Sigmoid colon (tissue), 4 donors: ENCODE data around the gene CD247.

ENCODE experiments used
- CTCF ChIP-seq, 4 experiments: fragments of 450-650 bp in 3 of 4; fragments of 200-600 bp in 1 of 4; IDR thresholded peaks; one replicate each; pipeline ENCODE4 v1.5.1; 2016 to 2019; ENCODE audit warnings: antibody characterized with exemption in 4 of 4, mild to moderate bottlenecking in 3 of 4, moderate library complexity in 2 of 4
- POLR2A ChIP-seq, 2 donors: fragments of 450-650 bp; IDR thresholded peaks; one replicate each; pipeline ENCODE4 v1.6.1; 2016; ENCODE audit warnings: antibody characterized with exemption in 2 of 2, mild to moderate bottlenecking in 2 of 2, moderate library complexity in 2 of 2
- POLR2AphosphoS5 ChIP-seq, 4 donors: sonication (generic); formaldehyde crosslinking; IDR thresholded peaks; one replicate each; pipeline ENCODE4 v1.6.1; 2017; ENCODE audit warnings: antibody characterized with exemption in 4 of 4

GRCh38 chr1:167456524-167456923 is 61.8 kb downstream of the CD247 start:
- TF ChIP-seq POLR2AphosphoS5 (IDR thresholded peaks at IDR 0.05) = no peak
- no peak for TF ChIP-seq CTCF (IDR thresholded peaks at IDR 0.05)
- no peak for TF ChIP-seq POLR2A (IDR thresholded peaks at IDR 0.05)
